Measurements from ENCODE around the gene LAMA1.

LAMA1 gene

GRCh38 chr18:7048081-7048480 is 69.5 kb downstream of the LAMA1 start:
- DNase-seq, result no peak

GRCh38 chr18:7047336-7047735 is 70.3 kb downstream of the LAMA1 start:
- no peak for DNase-seq

GRCh38 chr18:7038330-7038851 is 79.2 kb downstream of the LAMA1 start:
- DNase-seq, result no peak

GRCh38 chr18:7037470-7037869 is 80.1 kb downstream of the LAMA1 start:
- no peak for DNase-seq

- no peak for DNase-seq
Measured at GRCh38 chr18:7035807-7036206, 81.8 kb downstream of the LAMA1 start.

GRCh38 chr18:7034924-7035323 is 82.7 kb downstream of the LAMA1 start:
- DNase-seq, result no peak

GRCh38 chr18:7032537-7032936 is 85.1 kb downstream of the LAMA1 start:
- DNase-seq, result no peak

- no peak for DNase-seq
Measured at GRCh38 chr18:7028625-7029024, 89.0 kb downstream of the LAMA1 start.

GRCh38 chr18:7025194-7025593 is 92.4 kb downstream of the LAMA1 start:
- DNase-seq, result no peak

GRCh38 chr18:7023581-7023980 is 94.0 kb downstream of the LAMA1 start:
- DNase-seq, result no peak

- no peak for DNase-seq
Measured at GRCh38 chr18:7023063-7023580, 94.5 kb downstream of the LAMA1 start.

- DNase-seq, result no peak
Measured at GRCh38 chr18:7021994-7022840, 95.4 kb downstream of the LAMA1 start.

- DNase-seq, result no peak
Measured at GRCh38 chr18:7020995-7021777, 96.4 kb downstream of the LAMA1 start.

- no peak for DNase-seq
Measured at GRCh38 chr18:7017013-7017412, 100.6 kb downstream of the LAMA1 start.

- DNase-seq, result no peak
Measured at GRCh38 chr18:7011142-7011541, 106.5 kb downstream of the LAMA1 start.

GRCh38 chr18:7004009-7004408 is 113.6 kb downstream of the LAMA1 start:
- DNase-seq, result no peak

- no peak for DNase-seq
Measured at GRCh38 chr18:7002107-7002506, 115.5 kb downstream of the LAMA1 start.

GRCh38 chr18:7000484-7001096 is 117.0 kb downstream of the LAMA1 start:
- no peak for DNase-seq

- DNase-seq, result no peak
Measured at GRCh38 chr18:6997808-6998207, 119.8 kb downstream of the LAMA1 start.

GRCh38 chr18:6994771-6995430 is 122.7 kb downstream of the LAMA1 start:
- no peak for DNase-seq

- DNase-seq, result no peak
Measured at GRCh38 chr18:6994056-6994770, 123.4 kb downstream of the LAMA1 start.

GRCh38 chr18:6992761-6993160 is 124.8 kb downstream of the LAMA1 start:
- DNase-seq, result no peak
